ENCODE results near the gene BRD1. TPM values are rescaled to one million over a fixed set of nuclear protein-coding genes. Genes with fewer than 3 reads are reported as not detected.

BRD1 gene
- total and polyA plus RNA-seq, 9 of the 15 experiments (the other 6 are each of a cell fraction or from before 2014, with no cell fraction given): 0.42 to 17.6 (median 5.5) TPM

- Histone ChIP-seq H3K9me1 (ENCODE audit: control insufficient read depth, insufficient read depth, low read length) (no peaks in the 10 kb centered on the region), H3K27ac (ENCODE audit: extremely low read depth, low read depth, low read length) (no peak overlapping the region), H3K4me2 (ENCODE audit: insufficient read depth, low read length) (no peak overlapping the region), H3K27me3 (ENCODE audit: control insufficient read depth in 2 of 2, insufficient read depth in 2 of 2, low read length in 2 of 2) (peaks cover 0 to 6% of the 10 kb centered on the region in 2 experiments; a peak in 1 of 5 replicates), H3K79me2 (ENCODE audit: control insufficient read depth, insufficient read depth, low read length) (no peaks in the 10 kb centered on the region), H4K20me1 (replicated peaks; ENCODE audit: control insufficient read depth, insufficient read depth, low read length) (no peaks in the 10 kb centered on the region), H3K4me3 (no peak overlapping the region), H3K9me3 (replicated peaks; ENCODE audit: control insufficient read depth, insufficient read depth, low read depth, low read length) (no peaks in the 10 kb centered on the region), H3K36me3 (ENCODE audit: control insufficient read depth, insufficient read depth, low read length) (no peaks in the 10 kb centered on the region), H3K9ac (ENCODE audit: insufficient read depth in 1 of 2, low read depth in 2 of 2, low read length in 2 of 2) (no peak overlapping the region), H3K4me1 (replicated peaks in 1 of 2; ENCODE audit: control insufficient read depth in 2 of 2, insufficient read depth in 2 of 2, low read length in 2 of 2) (peaks cover 0 to 5% of the 10 kb centered on the region in 2 experiments; a peak in 2 of 5 replicates), H2AFZ (ENCODE audit: low read depth, low read length) (no peak overlapping the region)
- DNase-seq (ENCODE audit: extremely low read depth in 1 of 4, low spot score in 3 of 4): no peak
- in situ Hi-C loops (cut with MboI): no loop called here
- TF ChIP-seq MIER1 (IDR thresholded peaks at IDR 0.05; ENCODE audit: low read depth) (no peak), ZNF766 (CRISPR knock-in tag; conservative IDR thresholded peaks at IDR 0.05) (no peak), MAFF (IDR thresholded peaks at IDR 0.05; ENCODE audit: low read length) (no peak), CHCHD3 (CRISPR knock-in tag; IDR thresholded peaks at IDR 0.05) (no peak), DMBX1 (CRISPR knock-in tag; IDR thresholded peaks at IDR 0.05; ENCODE audit: borderline replicate concordance) (no peak), CBX3 (IDR thresholded peaks at IDR 0.05; ENCODE audit: borderline replicate concordance in 1 of 2, low read length in 2 of 2) (no peak)
- TF ChIP-seq, protein P1, sequence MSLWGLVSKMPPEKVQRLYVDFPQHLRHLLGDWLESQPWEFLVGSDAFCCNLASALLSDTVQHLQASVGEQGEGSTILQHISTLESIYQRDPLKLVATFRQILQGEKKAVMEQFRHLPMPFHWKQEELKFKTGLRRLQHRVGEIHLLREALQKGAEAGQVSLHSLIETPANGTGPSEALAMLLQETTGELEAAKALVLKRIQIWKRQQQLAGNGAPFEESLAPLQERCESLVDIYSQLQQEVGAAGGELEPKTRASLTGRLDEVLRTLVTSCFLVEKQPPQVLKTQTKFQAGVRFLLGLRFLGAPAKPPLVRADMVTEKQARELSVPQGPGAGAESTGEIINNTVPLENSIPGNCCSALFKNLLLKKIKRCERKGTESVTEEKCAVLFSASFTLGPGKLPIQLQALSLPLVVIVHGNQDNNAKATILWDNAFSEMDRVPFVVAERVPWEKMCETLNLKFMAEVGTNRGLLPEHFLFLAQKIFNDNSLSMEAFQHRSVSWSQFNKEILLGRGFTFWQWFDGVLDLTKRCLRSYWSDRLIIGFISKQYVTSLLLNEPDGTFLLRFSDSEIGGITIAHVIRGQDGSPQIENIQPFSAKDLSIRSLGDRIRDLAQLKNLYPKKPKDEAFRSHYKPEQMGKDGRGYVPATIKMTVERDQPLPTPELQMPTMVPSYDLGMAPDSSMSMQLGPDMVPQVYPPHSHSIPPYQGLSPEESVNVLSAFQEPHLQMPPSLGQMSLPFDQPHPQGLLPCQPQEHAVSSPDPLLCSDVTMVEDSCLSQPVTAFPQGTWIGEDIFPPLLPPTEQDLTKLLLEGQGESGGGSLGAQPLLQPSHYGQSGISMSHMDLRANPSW (CRISPR knock-in tag; IDR thresholded peaks at IDR 0.05): no peak
- ChIA-PET POLR2A (no interaction called here), CTCF (ENCODE audit: low intra/inter-chr PET ratio) (interaction anchor here (0.6 kb wide), 1 partner anchor 142 kb away, joined by 4 read pairs; no protein-coding TSS in a partner anchor)
- intact Hi-C loops (cut with micrococcal nuclease): no loop called here
- BruUV-seq (replicated peaks): no TSS peak
- FAIRE-seq: no peak
- WGBS (ENCODE audit: insufficient coverage, low coverage, missing lambda C conversion rate): 3% methylated on average over 2 of the region's 2 CpGs
- ATAC-seq: no peak
These were observed 88.5 kb downstream of the BRD1 start for GRCh38 chr22:49739138-49739537.

Measured in K562 (cell line).